HG03280 (cell line): ENCODE data around the gene NOS1.

ENCODE experiments used
- ATAC-seq: cut with Tn5 transposase; IDR thresholded peaks from one replicate; pipeline ENCODE4 v1.9.1; 2021; ENCODE audit warnings: mild to moderate bottlenecking, moderate library complexity; ENCODE audit not compliant: unreplicated experiment

The NOS1 gene

DNA sequence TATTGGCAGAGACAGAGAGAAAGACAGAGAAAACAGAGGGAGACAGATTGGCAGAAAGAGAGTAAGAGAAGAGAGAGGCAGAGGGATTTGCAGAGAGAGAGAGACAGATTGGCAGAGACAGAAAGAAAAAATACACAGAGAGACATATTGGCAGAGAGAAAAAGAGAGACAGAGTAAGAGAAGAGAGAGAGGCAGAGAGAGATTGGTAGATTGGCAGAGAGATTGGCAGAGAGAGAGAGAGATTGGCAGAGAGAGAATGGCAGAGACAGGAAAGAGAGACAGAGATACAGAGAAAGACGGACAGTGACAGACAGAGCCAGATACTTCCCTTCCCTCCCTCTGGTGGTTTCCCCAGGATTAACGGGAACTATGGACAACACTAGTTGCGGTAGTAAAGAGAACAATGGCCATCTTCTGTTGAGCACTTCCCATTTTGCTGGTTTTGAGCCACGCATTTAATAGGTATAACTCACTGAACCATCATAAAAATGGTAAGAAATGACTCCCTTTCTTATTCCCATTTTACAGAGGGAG, 2.6 kb upstream of the NOS1 start:
- no peak for ATAC-seq

GRCh38 chr12:117363056-117363662, 1.7 kb upstream of the NOS1 start:
- no peak for ATAC-seq

GRCh38 chr12:117362391-117362790, 965 bp upstream of the NOS1 start:
- ATAC-seq = no peak

GRCh38 chr12:117361905-117362304, 479 bp upstream of the NOS1 start:
- no peak for ATAC-seq

DNA sequence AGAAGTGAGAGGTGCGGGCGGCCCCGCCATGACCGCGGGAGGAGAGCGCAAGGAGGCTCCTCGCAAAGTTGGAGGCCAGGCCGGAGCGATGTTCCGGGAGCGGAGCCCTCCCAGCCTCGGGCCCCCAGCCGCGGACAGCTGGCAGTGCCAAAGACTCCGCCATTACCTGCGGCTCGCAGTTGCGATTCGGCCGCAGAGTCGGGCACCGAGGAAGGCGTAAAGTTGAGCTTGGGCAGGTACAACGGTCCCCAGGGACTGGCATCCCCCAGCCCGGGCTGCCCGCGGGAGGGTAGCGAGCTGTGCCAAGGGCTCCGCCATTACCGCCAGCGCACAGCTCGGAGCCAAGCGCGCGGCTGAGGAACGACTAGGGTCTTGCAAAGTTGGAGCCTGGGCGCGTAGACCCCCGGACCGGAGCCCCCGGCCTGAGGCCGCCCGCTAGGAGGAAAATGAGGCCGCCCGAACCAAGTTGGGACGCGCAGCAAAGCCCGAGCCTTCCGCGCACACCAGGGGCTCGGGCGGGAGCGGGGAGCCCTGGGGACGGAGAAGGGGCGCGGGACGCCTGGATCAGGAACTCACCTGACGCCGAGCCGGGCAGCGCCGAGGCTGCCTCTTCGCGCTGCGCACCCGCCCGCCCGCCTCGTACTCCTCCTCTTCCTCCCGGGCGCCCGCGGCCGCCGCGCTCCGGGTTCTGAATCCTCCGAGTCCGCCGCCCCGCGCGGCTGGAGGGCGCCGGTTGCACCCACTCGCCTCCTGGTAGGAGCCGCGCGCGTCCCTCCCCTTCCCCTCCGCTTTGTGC, 677 bp downstream of the NOS1 start:
- ATAC-seq = no peak

DNA sequence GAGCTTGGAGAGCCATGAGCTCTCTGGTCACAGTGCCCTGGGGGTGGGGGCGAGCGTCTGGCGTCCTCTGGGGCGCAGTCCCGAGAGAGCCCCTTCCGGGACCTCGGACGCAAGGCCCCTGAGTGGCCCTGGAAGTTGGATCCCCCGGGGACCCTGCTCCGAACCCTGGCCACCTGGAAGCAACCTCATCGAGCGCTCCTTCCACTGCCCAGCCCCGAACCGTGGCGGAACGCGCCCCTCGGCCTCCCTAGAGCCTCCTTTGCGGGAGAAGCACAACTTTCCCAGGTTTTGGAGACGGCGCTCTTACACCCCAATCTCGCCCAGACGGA, 1.2 kb downstream of the NOS1 start:
- no peak for ATAC-seq

GRCh38 chr12:117359029-117359845, 2.2 kb downstream of the NOS1 start:
- no peak for ATAC-seq

GRCh38 chr12:117356048-117356447, 5.4 kb downstream of the NOS1 start:
- ATAC-seq = no peak

DNA sequence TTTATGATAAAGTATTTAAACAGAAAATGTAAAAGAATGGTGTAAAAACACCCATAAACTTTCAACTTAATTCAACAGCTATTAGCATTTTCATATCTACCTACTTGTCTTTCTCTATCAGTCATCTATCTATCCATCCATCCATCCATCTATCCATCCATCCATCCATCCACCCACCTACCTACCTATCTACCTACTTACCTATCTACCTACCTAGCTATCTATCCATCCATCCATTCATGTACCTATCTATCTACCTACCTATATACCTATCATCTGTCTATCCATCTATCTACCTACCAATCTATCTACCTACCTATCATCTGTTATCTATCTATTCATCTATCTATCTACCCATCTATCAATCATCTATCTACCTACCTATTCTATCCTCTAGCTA, 8.5 kb downstream of the NOS1 start:
- ATAC-seq = no peak

- no peak for ATAC-seq
Observed at GRCh38 chr12:117352206-117352605, 9.2 kb downstream of the NOS1 start.

DNA sequence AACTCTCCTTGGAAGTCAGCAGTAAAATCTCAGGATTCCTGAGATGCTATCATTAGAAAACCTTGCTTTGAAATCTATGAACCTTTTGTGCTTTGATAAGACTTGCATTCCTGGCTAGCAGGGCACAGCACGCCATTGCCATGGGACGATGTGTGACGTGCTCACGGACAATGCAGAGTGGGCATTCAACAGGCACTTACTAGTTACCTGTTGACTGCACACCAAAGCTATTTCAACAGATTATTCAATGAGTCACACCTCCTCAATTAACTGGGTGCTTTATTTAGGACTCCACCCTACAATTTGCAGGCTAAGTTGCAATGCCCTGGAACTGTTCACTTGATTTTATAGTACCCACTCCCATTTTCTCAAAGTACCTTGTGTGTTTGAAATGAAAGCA, 11.3 kb downstream of the NOS1 start:
- ATAC-seq = no peak

GRCh38 chr12:117347588-117347987, 13.8 kb downstream of the NOS1 start:
- no peak for ATAC-seq

GRCh38 chr12:117344716-117345115, 16.7 kb downstream of the NOS1 start:
- ATAC-seq = no peak

- ATAC-seq = no peak
Observed at GRCh38 chr12:117343849-117344248, 17.6 kb downstream of the NOS1 start.

GRCh38 chr12:117343296-117343695, 18.1 kb downstream of the NOS1 start:
- ATAC-seq = no peak

- ATAC-seq = no peak
Observed at GRCh38 chr12:117342682-117343081, 18.7 kb downstream of the NOS1 start.

GRCh38 chr12:117342247-117342646, 19.2 kb downstream of the NOS1 start:
- no peak for ATAC-seq

DNA sequence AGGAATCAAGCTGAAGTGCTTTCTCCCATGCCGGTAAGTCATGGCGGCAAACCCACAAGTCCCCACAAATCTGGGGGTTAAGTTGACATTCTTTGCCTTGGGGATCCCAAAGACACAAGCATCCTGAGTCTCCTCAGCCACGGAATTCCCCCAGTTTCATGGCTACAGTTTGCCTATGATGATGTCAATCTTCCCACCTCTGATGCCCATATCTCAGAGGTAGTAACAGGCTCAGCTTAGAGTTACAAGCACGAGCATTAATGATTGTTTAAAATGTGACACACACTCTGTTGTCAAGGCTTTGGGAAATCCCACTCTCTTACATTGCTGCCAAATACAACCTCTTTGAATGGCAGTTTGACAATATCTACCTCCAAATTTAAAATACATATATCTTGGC, 22.3 kb downstream of the NOS1 start:
- no peak for ATAC-seq

GRCh38 chr12:117334855-117335587, 26.4 kb downstream of the NOS1 start:
- no peak for ATAC-seq

GRCh38 chr12:117334051-117334450, 27.4 kb downstream of the NOS1 start:
- no peak for ATAC-seq

- ATAC-seq = no peak
Observed at GRCh38 chr12:117333331-117333881, 28.0 kb downstream of the NOS1 start.
